Measurements from ENCODE around the gene CCDC120. TPM values are rescaled to one million over a fixed set of nuclear protein-coding genes. Genes with fewer than 3 reads are reported as not detected.

CCDC120 gene
- total RNA-seq, 1 experiment from 2014 or later: 14.5 TPM

DNA sequence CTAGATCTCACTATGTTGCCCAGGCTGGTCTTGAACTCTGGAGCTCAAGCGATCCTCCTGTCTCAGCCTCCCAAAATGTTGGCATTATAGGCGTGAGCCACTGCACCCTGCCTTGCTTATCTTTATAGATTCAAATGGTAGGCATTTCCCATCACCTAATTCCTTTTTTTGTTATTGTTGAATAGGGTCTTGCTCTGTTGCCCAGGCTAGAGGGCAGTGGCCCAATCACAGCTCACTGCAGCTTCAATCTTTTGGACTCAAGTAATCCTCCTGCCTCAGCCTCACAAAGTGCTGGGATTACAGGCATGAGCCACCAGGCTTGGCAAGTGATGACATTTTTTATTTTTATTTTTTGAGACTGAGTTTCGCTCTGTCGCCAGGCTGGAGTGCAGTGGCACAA is 37.6 kb downstream of the CCDC120 start:
- no peak overlapping the region for H3K27ac ChIP-seq (ENCODE audit: insufficient read length, low read depth, low read length)
- no peak overlapping the region for H2BK15ac ChIP-seq (ENCODE audit: low read depth, low read length)
- H3T11ph ChIP-seq (ENCODE audit: low read length): no peak overlapping the region
- TF ChIP-seq, protein P1, sequence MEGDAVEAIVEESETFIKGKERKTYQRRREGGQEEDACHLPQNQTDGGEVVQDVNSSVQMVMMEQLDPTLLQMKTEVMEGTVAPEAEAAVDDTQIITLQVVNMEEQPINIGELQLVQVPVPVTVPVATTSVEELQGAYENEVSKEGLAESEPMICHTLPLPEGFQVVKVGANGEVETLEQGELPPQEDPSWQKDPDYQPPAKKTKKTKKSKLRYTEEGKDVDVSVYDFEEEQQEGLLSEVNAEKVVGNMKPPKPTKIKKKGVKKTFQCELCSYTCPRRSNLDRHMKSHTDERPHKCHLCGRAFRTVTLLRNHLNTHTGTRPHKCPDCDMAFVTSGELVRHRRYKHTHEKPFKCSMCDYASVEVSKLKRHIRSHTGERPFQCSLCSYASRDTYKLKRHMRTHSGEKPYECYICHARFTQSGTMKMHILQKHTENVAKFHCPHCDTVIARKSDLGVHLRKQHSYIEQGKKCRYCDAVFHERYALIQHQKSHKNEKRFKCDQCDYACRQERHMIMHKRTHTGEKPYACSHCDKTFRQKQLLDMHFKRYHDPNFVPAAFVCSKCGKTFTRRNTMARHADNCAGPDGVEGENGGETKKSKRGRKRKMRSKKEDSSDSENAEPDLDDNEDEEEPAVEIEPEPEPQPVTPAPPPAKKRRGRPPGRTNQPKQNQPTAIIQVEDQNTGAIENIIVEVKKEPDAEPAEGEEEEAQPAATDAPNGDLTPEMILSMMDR (conservative IDR thresholded peaks at IDR 0.05): no peak
- no peak overlapping the region for H2AFZ ChIP-seq (ENCODE audit: low read length)
- H3K9me3 ChIP-seq (ENCODE audit: control insufficient read depth, low read depth, low read length): no peaks in the 10 kb centered on the region
- no peaks in the 10 kb centered on the region for H4K20me1 ChIP-seq (ENCODE audit: control insufficient read depth, insufficient read depth, insufficient read length)
- peaks cover 36 to 53% of the 10 kb centered on the region in 2 experiments for H3K9me3 Mint-ChIP-seq
- H3K14ac ChIP-seq (ENCODE audit: insufficient read depth, low read length): no peak overlapping the region
- H3K4me3 Mint-ChIP-seq: no peak overlapping the region
- no peaks in the 10 kb centered on the region for H3K4me1 ChIP-seq (ENCODE audit: insufficient read depth, low read length)
- H4K5ac ChIP-seq (ENCODE audit: insufficient read length, low read depth, low read length): no peak overlapping the region
- H3K79me2 ChIP-seq (ENCODE audit: insufficient read depth, low read length): no peaks in the 10 kb centered on the region
- H3K36me3 Mint-ChIP-seq (ENCODE audit: insufficient read depth in 1 of 3, low read depth in 3 of 3): no peaks in the 10 kb centered on the region; a peak in 1 of 7 replicates
- H2BK5ac ChIP-seq (ENCODE audit: insufficient read length, low read length): no peak overlapping the region
- no peak overlapping the region for H2BK12ac ChIP-seq (ENCODE audit: insufficient read length, low read depth, low read length)
- H3K4me1 Mint-ChIP-seq: no peaks in the 10 kb centered on the region
- H3K27me3 ChIP-seq (ENCODE audit: insufficient read depth, low read length): no peaks in the 10 kb centered on the region
- no peak overlapping the region for H4K91ac ChIP-seq (ENCODE audit: insufficient read length, low read depth, low read length)
- H3K56ac ChIP-seq (ENCODE audit: insufficient read length, low read depth, low read length): no peak overlapping the region
- H2BK20ac ChIP-seq (ENCODE audit: low read depth, low read length, poor library complexity, severe bottlenecking): no peak overlapping the region
- no peak overlapping the region for H3K27ac Mint-ChIP-seq
- no peak overlapping the region for H3K18ac ChIP-seq (ENCODE audit: insufficient read length, low read depth, low read length)
- H3K4me2 ChIP-seq (ENCODE audit: insufficient read depth, insufficient read length, low read length): no peak overlapping the region
- no peak overlapping the region for H3K9ac ChIP-seq (ENCODE audit: extremely low read depth, insufficient read length, low read length)
- WGBS (ENCODE audit: extremely low coverage, insufficient read length, low lambda C conversion rate): no CpG with 5 or more reads among the region's 4 CpGs
- no peak overlapping the region for H2AK5ac ChIP-seq (ENCODE audit: insufficient read length, low read length)
- H3K4ac ChIP-seq (ENCODE audit: low read depth, low read length): no peak overlapping the region
- no peak overlapping the region for H2BK120ac ChIP-seq (ENCODE audit: low read depth, low read length, poor library complexity, severe bottlenecking)
- DNase-seq: no peak
- H4K8ac ChIP-seq (replicated peaks; ENCODE audit: insufficient read length, low read depth, low read length): no peak overlapping the region
- no peaks in the 10 kb centered on the region for H3K79me1 ChIP-seq (ENCODE audit: insufficient read depth, low read depth, low read length, poor library complexity, severe bottlenecking)
- no peaks in the 10 kb centered on the region for H3K23me2 ChIP-seq (ENCODE audit: insufficient read length, low read depth, low read length, poor library complexity, severe bottlenecking)
- no peak overlapping the region for H3K23ac ChIP-seq (ENCODE audit: insufficient read length, low read depth, low read length)
- peaks cover 2% of the 10 kb centered on the region for H3K27me3 Mint-ChIP-seq (ENCODE audit: low read depth)

Measured in H9 (cell line).